Hindlimb muscle (tissue), 1 donor: Measurements from ENCODE around the gene CCNI. TPM values are rescaled to one million over a fixed set of nuclear protein-coding genes. Genes with fewer than 3 reads are reported as not detected.
"Not testable (repeated sequence)": the region's sequence is repeated elsewhere in the genome, so short reads cannot be mapped to it uniquely, and the experiment has no call there.

Experiments used
- DNase-seq: peaks from one replicate; pipeline ENCODE4 v3.0.0-alpha.2; 2013
- polyA plus RNA-seq: library from polyadenylated mRNA; unstranded; fragments of 120-200 nt; gene quantifications from one replicate; pipeline ENCODE4 v1.2.1, GENCODE V29; 2013; ENCODE audit not compliant: insufficient read length

The CCNI gene
- polyA plus RNA-seq: 275 TPM

GRCh38 chr4:77075869-77076799 lies at the start of gene CCNI:
Gene CCNI, minus strand, starts transcription at chr4:77075989. Its CDS starts 9,627 bp downstream, at chr4:77066362.
- DNase-seq: peak; percentile 99

- no peak for DNase-seq
These were observed 48.8 kb upstream of the CCNI start for GRCh38 chr4:77124576-77124975.

- no peak for DNase-seq
These were observed 47.6 kb upstream of the CCNI start for GRCh38 chr4:77123411-77123810.

- no peak for DNase-seq
These were observed 46.9 kb upstream of the CCNI start for GRCh38 chr4:77122656-77123055.

- DNase-seq: no peak
These were observed 46.0 kb upstream of the CCNI start for GRCh38 chr4:77121736-77122240.

GRCh38 chr4:77120886-77121508 lies 45.2 kb upstream of the CCNI start:
- DNase-seq: no peak

GRCh38 chr4:77117721-77118120 lies 41.9 kb upstream of the CCNI start:
- no peak for DNase-seq

- no peak for DNase-seq
These were observed 37.3 kb upstream of the CCNI start for GRCh38 chr4:77113069-77113468.

GRCh38 chr4:77110730-77111129 lies 34.9 kb upstream of the CCNI start:
- no peak for DNase-seq

GRCh38 chr4:77104791-77105540 lies 29.2 kb upstream of the CCNI start:
- no peak for DNase-seq

GRCh38 chr4:77104388-77104787 lies 28.6 kb upstream of the CCNI start:
- DNase-seq: no peak

- DNase-seq: no peak
These were observed 24.4 kb upstream of the CCNI start for GRCh38 chr4:77100234-77100633.

GRCh38 chr4:77097611-77098010 lies 21.8 kb upstream of the CCNI start:
- DNase-seq: no peak

GRCh38 chr4:77095101-77095821 lies 19.5 kb upstream of the CCNI start:
- peak; percentile 60 for DNase-seq

- DNase-seq: no peak
These were observed 18.7 kb upstream of the CCNI start for GRCh38 chr4:77094496-77094895.

- no peak for DNase-seq
These were observed 17.6 kb upstream of the CCNI start for GRCh38 chr4:77093401-77093800.

- DNase-seq: no peak
These were observed 17.2 kb upstream of the CCNI start for GRCh38 chr4:77092975-77093374.

- DNase-seq: no peak
These were observed 14.1 kb upstream of the CCNI start for GRCh38 chr4:77089866-77090265.

- DNase-seq: not testable (repeated sequence)
These were observed 11.2 kb upstream of the CCNI start for GRCh38 chr4:77087027-77087426.

GRCh38 chr4:77084019-77084639 lies 8.3 kb upstream of the CCNI start:
- DNase-seq: no peak

GRCh38 chr4:77082886-77083608 lies 7.3 kb upstream of the CCNI start:
- no peak for DNase-seq
